A549 (cell line): ENCODE data around the gene CNKSR2.

Source experiments
- BHLHE40 ChIP-seq: IDR thresholded peaks from 2 replicates; pipeline ENCODE4 v1.6.1; 2012; ENCODE audit warnings: low read depth, low read length, inconsistent platforms
- CEBPB ChIP-seq, 2 experiments: fragments of >200 bp in 1 of 2; sonication (Bioruptor Twin) in 1 of 2; formaldehyde crosslinking in 1 of 2; IDR thresholded peaks; 2 replicates each; pipeline ENCODE4 v1.6.1; 2012 to 2016
- CTCF ChIP-seq: fragments of >200 bp; sonication (Bioruptor Twin); formaldehyde crosslinking; IDR thresholded peaks from 3 replicates; pipeline ENCODE4 v1.5.1; 2016
- EP300 ChIP-seq, 2 experiments: fragments of >200 bp; sonication (Bioruptor Twin); formaldehyde crosslinking; IDR thresholded peaks; 2 replicates in 1 of 2; 3 replicates in 1 of 2; pipeline ENCODE4 v1.6.1; 2016 to 2017
- HDAC2 ChIP-seq: fragments of 200-600 bp; sonication (generic); IDR thresholded peaks from 2 replicates; pipeline ENCODE4 v1.6.1; 2016
- HOXB13 ChIP-seq: fragments of 250-450 bp; sonication (Bioruptor Pico); IDR thresholded peaks from 2 replicates; pipeline ENCODE4 v1.5.0; 2020; ENCODE audit warnings: low read depth, mild to moderate bottlenecking, moderate library complexity
- MAX ChIP-seq: IDR thresholded peaks from 2 replicates; pipeline ENCODE4 v1.6.1; 2012
- NPAS2 ChIP-seq: fragments of 250-450 bp; sonication (Bioruptor Pico); IDR thresholded peaks from 2 replicates; pipeline ENCODE4 v1.8.0; 2022; ENCODE audit warnings: mild to moderate bottlenecking, moderate library complexity, borderline replicate concordance
- PHF8 ChIP-seq: fragments of 200-600 bp; sonication (generic); IDR thresholded peaks from 2 replicates; pipeline ENCODE4 v1.6.1; 2016; ENCODE audit warnings: low read depth, mild to moderate bottlenecking, antibody characterized with exemption, moderate library complexity, borderline replicate concordance
- POLR2A ChIP-seq: IDR thresholded peaks from 2 replicates; pipeline ENCODE4 v1.6.1; 2012; ENCODE audit warnings: mild to moderate bottlenecking, low read length
- RCOR1 ChIP-seq: fragments of 150-350 bp; IDR thresholded peaks from 2 replicates; pipeline ENCODE4 v1.6.1; 2014; ENCODE audit warnings: antibody characterized with exemption, low read length, low read depth
- REST ChIP-seq: fragments of 200-600 bp; sonication (generic); IDR thresholded peaks from 2 replicates; pipeline ENCODE4 v1.6.1; 2016; ENCODE audit warnings: antibody characterized with exemption, mild to moderate bottlenecking, moderate library complexity
- SMC3 ChIP-seq: fragments of >200 bp; sonication (Bioruptor Twin); formaldehyde crosslinking; IDR thresholded peaks from 3 replicates; pipeline ENCODE4 v1.6.1; 2018; ENCODE audit warnings: inconsistent platforms
- ZSCAN20 ChIP-seq: fragments of 250-450 bp; sonication (Bioruptor Pico); IDR thresholded peaks from 2 replicates; pipeline ENCODE4 v1.8.0; 2022; ENCODE audit warnings: mild to moderate bottlenecking, moderate library complexity

- TF ChIP-seq CTCF = no peak
- TF ChIP-seq MAX = no peak
- TF ChIP-seq ZSCAN20 (CRISPR knock-in tag) = no peak
- TF ChIP-seq EP300 (IDR thresholded peaks at IDR 0.05) = no peak
- TF ChIP-seq POLR2A = no peak
- TF ChIP-seq CEBPB (IDR thresholded peaks at IDR 0.05) = no peak
- no peak for TF ChIP-seq RCOR1
- no peak for TF ChIP-seq REST
- TF ChIP-seq BHLHE40 = no peak
- TF ChIP-seq HOXB13 (CRISPR knock-in tag) = no peak
- no peak for TF ChIP-seq SMC3
- TF ChIP-seq PHF8 = no peak
- no peak for TF ChIP-seq NPAS2
- no peak for TF ChIP-seq HDAC2
Observed at GRCh38 chrX:21476909-21477308, 102.7 kb downstream of the CNKSR2 start.
